HG03558 (cell line): ENCODE data around the gene TP53.

Source experiments
- ATAC-seq: cut with Tn5 transposase; IDR thresholded peaks from one replicate; pipeline ENCODE4 v1.9.1; 2021; ENCODE audit warnings: moderate number of reproducible peaks; ENCODE audit not compliant: unreplicated experiment; ENCODE audit errors: extremely low read depth

TP53 gene

DNA sequence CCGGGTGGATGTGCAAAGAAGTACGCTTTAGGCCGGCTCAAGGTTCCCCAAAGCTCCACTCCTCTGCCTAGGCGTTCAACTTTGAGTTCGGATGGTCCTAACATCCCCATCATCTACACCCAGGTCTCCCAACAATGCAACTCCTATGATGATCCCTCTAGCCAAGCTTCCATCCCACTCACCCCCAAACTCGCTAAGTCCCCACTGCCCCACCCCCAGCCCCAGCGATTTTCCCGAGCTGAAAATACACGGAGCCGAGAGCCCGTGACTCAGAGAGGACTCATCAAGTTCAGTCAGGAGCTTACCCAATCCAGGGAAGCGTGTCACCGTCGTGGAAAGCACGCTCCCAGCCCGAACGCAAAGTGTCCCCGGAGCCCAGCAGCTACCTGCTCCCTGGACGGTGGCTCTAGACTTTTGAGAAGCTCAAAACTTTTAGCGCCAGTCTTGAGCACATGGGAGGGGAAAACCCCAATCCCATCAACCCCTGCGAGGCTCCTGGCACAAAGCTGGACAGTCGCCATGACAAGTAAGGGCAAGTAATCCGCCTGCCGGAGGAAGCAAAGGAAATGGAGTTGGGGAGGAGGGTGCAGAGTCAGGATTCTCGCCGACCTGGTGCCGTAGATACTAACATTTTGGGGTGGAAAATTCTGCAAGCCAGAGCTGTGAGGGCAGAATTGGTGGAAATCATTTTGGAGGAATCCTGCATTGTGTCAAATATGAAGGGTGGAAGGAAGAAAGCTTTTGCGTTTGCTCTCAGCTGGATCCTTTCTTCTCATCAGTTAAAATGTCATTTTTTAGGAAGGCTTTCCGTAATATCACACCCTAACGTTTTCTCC is at the start of gene TP53:
TSS of gene TP53 (minus strand) at position 419 of the 836 bp plus-strand sequence. CDS start 10,896 bp downstream, outside the sequence.
- ATAC-seq = no peak

DNA sequence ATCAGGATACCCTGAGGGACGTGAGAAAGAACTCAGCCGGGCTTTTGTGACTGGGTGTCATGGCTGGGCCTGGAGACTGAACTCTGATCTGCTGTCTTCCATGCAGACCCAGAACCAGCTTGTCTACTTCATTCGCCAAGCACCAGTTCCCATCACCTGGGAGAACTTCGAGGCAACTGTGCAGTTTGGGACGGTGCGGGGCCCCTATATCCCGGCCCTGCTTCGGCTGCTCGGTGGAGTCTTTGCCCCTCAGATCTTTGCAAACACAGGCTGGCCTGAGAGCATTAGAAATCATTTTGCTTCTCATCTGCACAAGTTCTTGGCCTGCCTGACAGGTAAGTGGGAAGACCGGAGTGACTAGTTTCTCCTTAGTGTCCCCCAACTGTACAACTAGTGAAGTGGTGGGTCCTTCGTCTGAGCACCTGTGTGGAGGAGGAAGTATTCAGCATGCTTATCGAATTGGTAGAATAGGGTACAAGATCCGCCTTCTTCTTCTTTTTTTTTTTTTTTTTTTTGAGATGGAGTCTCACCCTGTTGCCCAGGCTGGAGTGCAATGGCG is 45.8 kb upstream of the TP53 start:
- ATAC-seq = no peak

GRCh38 chr17:7729816-7730215 is 42.5 kb upstream of the TP53 start:
- ATAC-seq = no peak

- no peak for ATAC-seq
These were observed 40.6 kb upstream of the TP53 start for GRCh38 chr17:7727886-7728285.

DNA sequence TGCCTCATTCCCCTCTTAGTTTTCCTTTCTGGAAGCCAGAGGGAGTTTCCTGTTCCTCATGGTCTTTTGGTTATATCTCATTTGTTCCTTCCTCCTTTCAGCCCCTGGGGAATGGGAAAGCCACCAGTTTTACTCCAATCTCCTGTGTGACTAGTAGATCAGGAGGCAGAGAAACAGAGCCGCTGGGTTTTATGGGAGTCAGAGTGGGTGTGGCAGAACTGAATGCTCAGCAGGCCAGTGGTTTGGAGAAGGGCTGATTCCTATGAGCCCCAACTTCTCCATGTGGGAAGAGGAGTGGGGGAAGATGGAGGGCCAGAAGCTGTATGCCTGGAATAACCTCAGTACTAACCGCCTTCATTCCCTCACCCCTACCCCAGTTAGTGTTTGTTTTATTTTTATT is 34.3 kb upstream of the TP53 start:
- no peak for ATAC-seq

- no peak for ATAC-seq
These were observed 32.8 kb upstream of the TP53 start for GRCh38 chr17:7720125-7720524.

DNA sequence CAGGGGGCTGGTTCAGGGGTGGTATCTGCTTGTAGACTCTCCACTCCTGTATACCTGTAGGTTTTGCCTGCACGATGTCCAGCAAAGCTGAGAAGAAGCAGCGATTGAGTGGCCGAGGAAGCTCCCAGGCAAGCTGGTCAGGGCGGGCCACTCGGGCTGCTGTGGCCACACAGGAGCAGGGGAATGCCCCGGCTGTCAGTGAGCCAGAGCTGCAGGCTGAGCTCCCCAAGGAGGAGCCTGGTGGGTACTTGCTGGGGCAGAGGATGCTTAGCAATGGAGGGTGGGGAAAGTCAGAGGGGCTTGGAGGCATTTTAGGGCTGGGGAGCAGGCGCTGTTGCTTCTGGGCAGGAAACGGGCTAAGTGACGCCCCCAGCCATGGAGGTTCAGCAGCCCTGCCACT is 32.4 kb upstream of the TP53 start:
- no peak for ATAC-seq

DNA sequence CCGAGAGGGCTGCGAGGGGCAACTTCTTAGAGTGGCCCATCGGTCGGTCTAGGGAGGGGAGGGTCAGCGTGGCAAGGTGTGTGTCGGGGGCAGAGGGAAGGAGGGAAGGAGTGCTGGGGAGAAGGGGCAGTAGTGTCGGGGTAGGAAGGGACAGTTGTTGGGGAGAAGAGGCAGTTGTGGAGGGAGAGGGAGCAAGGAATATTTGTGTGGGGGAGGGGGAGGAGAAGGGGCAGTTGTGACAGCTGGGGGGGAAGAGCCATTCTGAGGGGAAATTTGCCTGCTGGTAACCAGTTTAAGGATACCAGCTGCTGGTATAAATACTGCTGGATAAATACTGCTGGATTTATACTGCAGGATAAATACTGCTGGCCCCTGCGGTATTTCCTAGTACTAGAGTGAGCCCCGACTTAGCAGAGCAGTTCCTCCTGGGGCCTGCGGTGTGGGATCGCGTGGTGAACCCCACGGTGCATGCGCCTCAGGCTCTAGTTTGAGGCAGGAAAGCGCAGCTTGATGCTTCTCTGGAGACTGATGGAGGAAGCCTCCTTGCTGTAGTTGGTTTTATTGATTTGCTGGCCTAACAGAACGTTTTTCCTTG is 30.6 kb upstream of the TP53 start:
- no peak for ATAC-seq

GRCh38 chr17:7716901-7717755 is 29.8 kb upstream of the TP53 start, which contains the start of gene DNAH2:
DNAH2 (plus strand) TSS chr17:7717744; CDS start chr17:7719735, 1,991 bp downstream.
- no peak for ATAC-seq

- ATAC-seq = no peak
These were observed 28.9 kb upstream of the TP53 start for GRCh38 chr17:7715936-7716886.

- ATAC-seq = no peak
These were observed 27.7 kb upstream of the TP53 start for GRCh38 chr17:7714721-7715594.

GRCh38 chr17:7713782-7714181 is 26.5 kb upstream of the TP53 start:
- ATAC-seq = no peak

GRCh38 chr17:7712111-7712771 is 25.0 kb upstream of the TP53 start:
- ATAC-seq = no peak

DNA sequence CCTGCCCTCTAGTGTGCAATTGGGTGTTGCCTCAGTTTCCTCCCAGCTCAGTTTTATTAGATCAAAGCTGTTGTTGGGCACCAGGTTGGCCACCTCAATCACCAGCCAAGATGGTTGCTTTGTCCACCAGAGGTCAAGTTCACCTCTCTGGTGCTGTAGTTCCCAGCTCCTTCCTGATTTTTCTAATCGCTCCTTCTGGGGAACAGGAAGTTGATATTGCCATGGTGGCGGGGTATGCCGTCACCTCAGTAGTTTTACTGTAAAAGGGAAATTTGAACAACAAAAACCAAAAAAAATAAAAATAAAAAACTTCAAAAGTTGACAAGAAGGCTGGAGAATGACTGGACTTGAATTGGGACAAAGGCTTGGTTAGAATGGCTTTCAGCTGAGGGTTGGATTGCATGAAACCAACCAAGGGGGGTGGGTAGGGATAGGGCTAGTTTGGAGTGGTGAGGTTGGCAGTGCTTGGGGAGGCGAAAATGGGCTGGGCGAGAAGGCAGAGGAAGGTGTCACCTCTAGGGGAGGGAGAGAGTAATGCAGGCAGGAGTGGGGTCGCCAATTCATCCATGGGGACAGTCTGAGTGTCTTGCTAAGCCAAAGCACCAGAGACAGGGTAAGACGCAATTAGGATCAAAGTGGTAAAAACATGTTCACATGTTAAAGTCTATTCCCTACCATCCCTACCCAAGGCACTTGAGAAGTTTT is 23.9 kb upstream of the TP53 start:
- no peak for ATAC-seq

GRCh38 chr17:7710301-7710700 is 23.0 kb upstream of the TP53 start:
- ATAC-seq = no peak

DNA sequence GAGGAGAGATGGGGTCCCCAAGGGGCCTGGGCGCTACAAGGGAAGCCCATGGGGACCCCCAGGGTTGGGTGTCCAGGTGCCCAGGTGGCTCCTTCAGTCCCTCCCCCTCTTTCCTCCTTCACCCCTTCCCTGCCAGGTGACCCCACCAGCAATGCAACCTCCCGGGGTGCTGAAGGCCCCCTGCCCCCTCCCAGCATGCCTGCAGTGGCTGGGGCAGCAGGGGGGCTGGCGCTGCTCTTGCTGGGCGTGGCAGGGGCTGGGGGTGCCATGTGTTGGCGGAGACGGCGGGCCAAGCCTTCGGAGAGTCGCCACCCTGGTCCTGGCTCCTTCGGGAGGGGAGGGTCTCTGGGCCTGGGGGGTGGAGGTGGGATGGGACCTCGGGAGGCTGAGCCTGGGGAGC is 21.7 kb upstream of the TP53 start:
- no peak for ATAC-seq
